RWPE2 (cell line): ENCODE results near the gene MCF2L.

ENCODE experiments used
- ATAC-seq: fragments of 200-7000 bp; cut with Tn5 transposase; 3 replicates; pipeline ENCODE4 v1.9.1; 2021; ENCODE audit warnings: low read depth
- DNase-seq: peaks from one replicate; pipeline ENCODE4 v3.0.0-alpha.2; 2020; ENCODE audit warnings: low spot score
- H3K27ac ChIP-seq: fragments of 450-650 bp; 2 replicates; pipeline ENCODE4 v1.5.1; 2017; ENCODE audit warnings: mild to moderate bottlenecking; ENCODE audit not compliant: poor library complexity, severe bottlenecking
- H3K27me3 ChIP-seq: fragments of 250-450 bp; sonication (Bioruptor Pico); 2 replicates; pipeline ENCODE4 v1.5.1; 2021; ENCODE audit warnings: mild to moderate bottlenecking, moderate library complexity; ENCODE audit not compliant: insufficient read depth, poor library complexity, severe bottlenecking
- H3K36me3 ChIP-seq: fragments of 250-450 bp; sonication (Bioruptor Pico); 2 replicates; pipeline ENCODE4 v1.5.1; 2020; ENCODE audit warnings: low read depth, mild to moderate bottlenecking, moderate library complexity
- H3K4me1 ChIP-seq: fragments of 250-450 bp; sonication (Bioruptor Pico); 2 replicates; pipeline ENCODE4 v1.5.1; 2021; ENCODE audit warnings: mild to moderate bottlenecking, moderate library complexity; ENCODE audit not compliant: insufficient read depth, poor library complexity, severe bottlenecking
- H3K4me3 ChIP-seq: fragments of 250-450 bp; sonication (Bioruptor Pico); 2 replicates; pipeline ENCODE4 v1.5.1; 2021; ENCODE audit warnings: mild to moderate bottlenecking, moderate library complexity; ENCODE audit not compliant: severe bottlenecking
- H3K9me3 ChIP-seq: fragments of 250-450 bp; sonication (Bioruptor Pico); 2 replicates; pipeline ENCODE4 v1.5.1; 2021; ENCODE audit warnings: mild to moderate bottlenecking, moderate library complexity; ENCODE audit not compliant: severe bottlenecking
- TF ChIP-seq, protein P1 (sequence below): fragments of 450-650 bp; IDR thresholded peaks from one replicate; pipeline ENCODE4 v1.5.1; 2017; ENCODE audit warnings: mild to moderate bottlenecking, moderate library complexity; ENCODE audit not compliant: poor library complexity, severe bottlenecking

The MCF2L gene

DNA sequence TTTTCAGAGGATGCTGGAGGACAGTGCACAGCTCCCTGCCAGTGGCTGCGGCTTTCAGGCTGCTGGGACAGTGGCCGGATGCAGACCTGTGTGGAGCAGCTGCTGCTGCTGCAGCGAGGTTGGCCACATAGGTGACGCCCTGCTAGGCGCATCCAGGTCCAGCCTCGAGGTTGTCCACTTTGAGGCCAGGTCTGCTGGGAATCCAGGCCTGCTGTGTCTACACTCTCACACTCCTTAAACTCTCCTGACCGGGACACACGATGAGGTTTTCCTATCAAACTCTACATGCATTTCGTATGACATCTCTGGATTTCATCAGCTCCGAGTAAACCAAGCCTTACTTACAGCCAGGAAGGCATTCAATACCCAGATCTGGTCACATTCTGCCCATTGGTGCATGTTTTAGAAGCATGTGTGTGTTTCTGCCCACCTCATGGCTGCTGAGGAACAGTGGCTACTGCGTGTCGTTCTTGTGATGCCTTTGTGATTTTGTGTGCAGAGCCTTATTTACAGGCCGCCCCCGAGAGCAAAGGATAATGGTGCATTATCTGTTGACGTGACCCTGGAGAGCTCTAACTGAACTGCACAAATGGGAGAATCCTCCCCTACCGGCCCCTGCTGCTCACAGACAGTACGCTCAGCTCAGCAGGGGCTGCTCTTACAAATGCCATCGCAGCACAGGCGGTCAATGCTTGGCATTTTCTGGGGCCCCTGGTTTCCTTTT lies 12.3 kb upstream of the MCF2L start:
- no peak overlapping the region for H3K4me3 ChIP-seq
- TF ChIP-seq, protein P1, sequence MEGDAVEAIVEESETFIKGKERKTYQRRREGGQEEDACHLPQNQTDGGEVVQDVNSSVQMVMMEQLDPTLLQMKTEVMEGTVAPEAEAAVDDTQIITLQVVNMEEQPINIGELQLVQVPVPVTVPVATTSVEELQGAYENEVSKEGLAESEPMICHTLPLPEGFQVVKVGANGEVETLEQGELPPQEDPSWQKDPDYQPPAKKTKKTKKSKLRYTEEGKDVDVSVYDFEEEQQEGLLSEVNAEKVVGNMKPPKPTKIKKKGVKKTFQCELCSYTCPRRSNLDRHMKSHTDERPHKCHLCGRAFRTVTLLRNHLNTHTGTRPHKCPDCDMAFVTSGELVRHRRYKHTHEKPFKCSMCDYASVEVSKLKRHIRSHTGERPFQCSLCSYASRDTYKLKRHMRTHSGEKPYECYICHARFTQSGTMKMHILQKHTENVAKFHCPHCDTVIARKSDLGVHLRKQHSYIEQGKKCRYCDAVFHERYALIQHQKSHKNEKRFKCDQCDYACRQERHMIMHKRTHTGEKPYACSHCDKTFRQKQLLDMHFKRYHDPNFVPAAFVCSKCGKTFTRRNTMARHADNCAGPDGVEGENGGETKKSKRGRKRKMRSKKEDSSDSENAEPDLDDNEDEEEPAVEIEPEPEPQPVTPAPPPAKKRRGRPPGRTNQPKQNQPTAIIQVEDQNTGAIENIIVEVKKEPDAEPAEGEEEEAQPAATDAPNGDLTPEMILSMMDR, result no peak
- no peaks in the 10 kb centered on the region for H3K9me3 ChIP-seq
- H3K27me3 ChIP-seq, result peaks cover 4% of the 10 kb centered on the region
- ATAC-seq (no peak), DNase-seq (no peak)
- no peak overlapping the region for H3K27ac ChIP-seq
- H3K36me3 ChIP-seq, result no peaks in the 10 kb centered on the region
- H3K4me1 ChIP-seq, result no peaks in the 10 kb centered on the region

DNA sequence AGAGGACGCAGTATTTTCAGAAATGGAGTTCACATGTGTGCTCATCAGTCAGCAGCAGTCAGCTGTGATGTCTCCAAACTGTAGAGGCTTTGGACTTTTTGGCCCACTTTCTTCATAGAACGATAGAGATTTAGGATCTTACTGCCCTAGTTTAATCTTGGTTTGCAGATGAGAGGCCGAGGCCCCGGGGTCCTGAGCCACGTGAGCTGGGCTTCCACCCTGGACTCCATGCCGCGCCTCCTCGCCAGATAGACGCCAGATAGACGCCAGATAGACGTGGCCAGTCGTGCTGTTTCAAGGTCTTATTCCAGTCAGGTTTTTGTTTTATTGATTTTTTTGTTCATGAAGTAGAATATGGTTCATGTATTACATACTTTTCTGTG lies 11.7 kb upstream of the MCF2L start:
- H3K9me3 ChIP-seq, result no peaks in the 10 kb centered on the region
- peaks cover 2% of the 10 kb centered on the region for H3K27me3 ChIP-seq
- ATAC-seq, result no peak
- DNase-seq, result peak; percentile 7
- no peak overlapping the region for H3K27ac ChIP-seq
- no peaks in the 10 kb centered on the region for H3K4me1 ChIP-seq
- no peaks in the 10 kb centered on the region for H3K36me3 ChIP-seq
- no peak overlapping the region for H3K4me3 ChIP-seq
- TF ChIP-seq, protein P1, result no peak

DNA sequence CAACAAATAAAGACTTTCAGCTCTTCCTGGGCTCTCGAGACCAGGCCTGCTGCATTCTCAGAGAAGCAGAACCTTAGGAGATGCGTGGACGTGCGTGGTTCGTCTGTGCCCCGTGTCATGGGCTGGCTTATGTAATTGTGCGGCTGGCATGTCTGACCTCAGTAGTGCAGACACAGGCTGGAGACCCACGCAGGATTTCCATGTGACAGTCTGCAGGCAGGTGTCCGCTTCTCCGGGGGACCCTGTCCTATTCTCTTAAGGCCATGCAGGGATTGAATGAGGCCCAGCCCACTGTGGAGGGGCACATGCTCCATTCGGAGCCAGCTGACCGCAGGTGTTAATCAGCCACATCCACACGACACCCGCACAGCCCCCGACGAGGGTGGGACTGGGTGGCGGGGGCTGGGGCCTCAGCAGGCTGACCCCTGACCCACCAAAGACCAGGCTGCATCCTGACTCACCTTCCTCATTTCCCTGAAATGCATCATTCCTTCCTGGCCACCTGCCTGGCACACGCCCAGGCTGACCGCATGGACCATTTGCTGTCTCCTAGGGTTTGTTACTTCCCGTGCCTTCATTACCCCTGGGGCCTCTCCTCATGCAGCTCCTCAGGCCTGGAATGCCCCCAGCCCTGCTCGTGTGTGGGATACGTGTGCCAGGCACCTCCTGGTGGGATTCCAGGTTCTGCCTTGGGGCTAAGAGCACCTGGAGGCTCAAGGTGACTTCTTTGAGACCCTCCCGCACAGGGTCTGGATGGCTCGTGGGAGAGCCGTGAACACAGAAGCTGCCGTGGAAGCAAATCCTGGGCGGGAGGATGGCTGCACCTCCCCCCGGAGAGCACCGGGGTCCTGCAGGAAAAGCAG lies 10.7 kb upstream of the MCF2L start:
- TF ChIP-seq, protein P1, result no peak
- Histone ChIP-seq H3K27ac (no peak overlapping the region), H3K4me1 (no peaks in the 10 kb centered on the region), H3K4me3 (no peak overlapping the region), H3K9me3 (no peaks in the 10 kb centered on the region), H3K36me3 (no peaks in the 10 kb centered on the region), H3K27me3 (no peaks in the 10 kb centered on the region)
- DNase-seq, result peak; percentile 28
- ATAC-seq, result peak; percentile 43; the same call in 2 of the 3 replicates

GRCh38 chr13:112959206-112959605 lies 9.8 kb upstream of the MCF2L start:
- Histone ChIP-seq H3K4me3 (no peak overlapping the region), H3K27me3 (peaks cover 1% of the 10 kb centered on the region), H3K9me3 (no peaks in the 10 kb centered on the region), H3K36me3 (no peaks in the 10 kb centered on the region), H3K4me1 (no peaks in the 10 kb centered on the region), H3K27ac (no peak overlapping the region)
- no peak for ATAC-seq
- DNase-seq, result peak; percentile 12
- TF ChIP-seq, protein P1, result no peak
